ENCODE results near the gene TUT7.
A peak's percentile ranks its signal among the peaks of the same experiment; 100 is the strongest.

The TUT7 gene

GRCh38 chr9:86256653-86257052, 97.6 kb downstream of the TUT7 start:
- no peak for DNase-seq

GRCh38 chr9:86253577-86253976, 100.6 kb downstream of the TUT7 start:
- DNase-seq = no peak

- DNase-seq = no peak
Measured at GRCh38 chr9:86252870-86253269, 101.3 kb downstream of the TUT7 start.

- DNase-seq = no peak
Measured at GRCh38 chr9:86250123-86250522, 104.1 kb downstream of the TUT7 start.

GRCh38 chr9:86248746-86249145, 105.5 kb downstream of the TUT7 start:
- no peak for DNase-seq

GRCh38 chr9:86246752-86247161, 107.5 kb downstream of the TUT7 start:
- DNase-seq = peak; percentile 5

- DNase-seq = no peak
Measured at GRCh38 chr9:86242071-86242470, 112.1 kb downstream of the TUT7 start.

GRCh38 chr9:86241216-86241615, 113.0 kb downstream of the TUT7 start:
- DNase-seq = no peak

- no peak for DNase-seq
Measured at GRCh38 chr9:86238861-86239770, 115.1 kb downstream of the TUT7 start.
